Gastrocnemius medialis (tissue), 4 donors: Measurements from ENCODE around the gene MGAT5. TPM values are rescaled to one million over a fixed set of nuclear protein-coding genes. Genes with fewer than 3 reads are reported as not detected.

ENCODE experiments used
- ATAC-seq, 2 donors: fragments of 150-250 bp; one replicate each; pipeline ENCODE4 v1.9.1; 2016
- DNase-seq, 2 donors: peaks; one replicate each; pipeline ENCODE4 v3.0.0-alpha.2; 2019
- H3K27ac ChIP-seq, 4 donors: fragments of 200-600 bp; sonication (generic); 1 replicate in 1 of 4; 2 replicates in 3 of 4; pipeline ENCODE4 v1.5.1; 2016 to 2018; ENCODE audit warnings: mild to moderate bottlenecking in 2 of 4, moderate library complexity in 1 of 4
- H3K27me3 ChIP-seq, 3 donors: fragments of 200-600 bp; sonication (generic) in 2 of 3; 1 replicate in 1 of 3; 2 replicates in 2 of 3; pipeline versions ENCODE4 v1.5.1 to v1.6.0; 2016 to 2019; ENCODE audit warnings: mild to moderate bottlenecking in 1 of 3, moderate library complexity in 1 of 3
- H3K36me3 ChIP-seq, 2 donors: fragments of 200-600 bp; sonication (generic) in 1 of 2; one replicate each; pipeline ENCODE4 v1.5.1; 2017 to 2018
- H3K4me1 ChIP-seq, 2 donors: fragments of 200-600 bp; sonication (generic) in 1 of 2; one replicate each; pipeline ENCODE4 v1.5.1; 2016 to 2017; ENCODE audit warnings: mild to moderate bottlenecking in 2 of 2
- H3K4me3 ChIP-seq, 4 donors: fragments of 200-600 bp; sonication (generic) in 3 of 4; 1 replicate in 1 of 4; 2 replicates in 3 of 4; pipeline ENCODE4 v1.5.1; 2016 to 2019; ENCODE audit warnings: mild to moderate bottlenecking in 2 of 4
- H3K9me3 ChIP-seq, 3 donors: fragments of 200-600 bp; sonication (generic) in 2 of 3; 1 replicate in 1 of 3; 2 replicates in 2 of 3; pipeline ENCODE4 v1.5.1; 2016 to 2019
- CTCF ChIP-seq, 5 experiments: fragments of 450-650 bp in 3 of 5; fragments of 200-600 bp in 2 of 5; sonication (generic) in 2 of 5; IDR thresholded peaks in 4 of 5; conservative IDR thresholded peaks in 1 of 5; 1 replicate in 4 of 5; 2 replicates in 1 of 5; pipeline ENCODE4 v1.5.1; 2016 to 2019; ENCODE audit warnings: antibody characterized with exemption in 5 of 5, mild to moderate bottlenecking in 3 of 5, moderate library complexity in 3 of 5
- POLR2A ChIP-seq, 2 donors: fragments of 450-650 bp; IDR thresholded peaks; one replicate each; pipeline ENCODE4 v1.6.1; 2017; ENCODE audit warnings: antibody characterized with exemption in 2 of 2, mild to moderate bottlenecking in 2 of 2, moderate library complexity in 2 of 2
- in situ Hi-C, 4 donors: fragments of 200-750 bp; cut with MboI; loops; one replicate each; pipeline versions ENCODE4 v1.15.0 to v1.8.0; 2017; ENCODE audit warnings: low sequenced_read_pairs in 4 of 4
- intact Hi-C: fragments of 100-400 bp; cut with DNase I; formaldehyde crosslinking; loops from one replicate; pipeline ENCODE4 v1.15.1; 2023; ENCODE audit warnings: low total_unique reads
- total RNA-seq, 4 donors: library from RNA; depleted of rRNA; stranded (reverse); fragments of >200 nt; gene quantifications; one replicate each; pipeline versions ENCODE4 v1.1.0 to v1.2.3, GENCODE V29; 2016

Gene MGAT5
- total RNA-seq, 4 donors from 2014 or later = 3.0 to 4.9 (median 3.3) TPM

GRCh38 chr2:134465228-134466105 is 211.6 kb downstream of the MGAT5 start:
- Histone ChIP-seq H3K4me1 (no peaks in the 10 kb centered on the region), H3K4me3 (no peak overlapping the region), H3K27me3 (no peaks in the 10 kb centered on the region), H3K36me3 (no peaks in the 10 kb centered on the region), H3K9me3 (no peaks in the 10 kb centered on the region), H3K27ac (no peak overlapping the region)
- DNase-seq (no peak), ATAC-seq (no peak)
- in situ Hi-C loops = loop anchor here in 2 of 4 donors (25.0 kb wide), 1 partner anchor 422 kb away; no protein-coding TSS in a partner anchor
- intact Hi-C loops = no loop called here
- TF ChIP-seq CTCF (IDR thresholded peaks at IDR 0.05 in 4 of 5, conservative IDR thresholded peaks at IDR 0.05 in 1 of 5) = no peak
- no peak for TF ChIP-seq POLR2A (IDR thresholded peaks at IDR 0.05)

- intact Hi-C loops (no loop called here), in situ Hi-C loops (loop anchor here in 2 of 4 donors (25.0 kb wide), 1 partner anchor 421 kb away; no protein-coding TSS in a partner anchor)
- TF ChIP-seq POLR2A (IDR thresholded peaks at IDR 0.05) (no peak), CTCF (IDR thresholded peaks at IDR 0.05 in 4 of 5, conservative IDR thresholded peaks at IDR 0.05 in 1 of 5) (no peak)
- Histone ChIP-seq H3K36me3 (no peaks in the 10 kb centered on the region), H3K4me1 (no peaks in the 10 kb centered on the region), H3K27ac (no peak overlapping the region), H3K27me3 (no peaks in the 10 kb centered on the region), H3K9me3 (no peaks in the 10 kb centered on the region), H3K4me3 (no peak overlapping the region)
- ATAC-seq (no peak), DNase-seq (no peak)
Observed at GRCh38 chr2:134466141-134466540, 212.3 kb downstream of the MGAT5 start.

GRCh38 chr2:134468164-134468563 is 214.3 kb downstream of the MGAT5 start:
- in situ Hi-C loops (loop anchor here in 2 of 4 donors (25.0 kb wide), 1 partner anchor 419 kb away; no protein-coding TSS in a partner anchor), intact Hi-C loops (no loop called here)
- Histone ChIP-seq H3K4me3 (no peak overlapping the region), H3K27ac (no peak overlapping the region), H3K36me3 (no peaks in the 10 kb centered on the region), H3K27me3 (no peaks in the 10 kb centered on the region), H3K9me3 (no peaks in the 10 kb centered on the region), H3K4me1 (no peaks in the 10 kb centered on the region)
- no peak for ATAC-seq
- TF ChIP-seq CTCF (IDR thresholded peaks at IDR 0.05 in 4 of 5, conservative IDR thresholded peaks at IDR 0.05 in 1 of 5) (no peak), POLR2A (IDR thresholded peaks at IDR 0.05) (no peak)
- no peak for DNase-seq

DNA sequence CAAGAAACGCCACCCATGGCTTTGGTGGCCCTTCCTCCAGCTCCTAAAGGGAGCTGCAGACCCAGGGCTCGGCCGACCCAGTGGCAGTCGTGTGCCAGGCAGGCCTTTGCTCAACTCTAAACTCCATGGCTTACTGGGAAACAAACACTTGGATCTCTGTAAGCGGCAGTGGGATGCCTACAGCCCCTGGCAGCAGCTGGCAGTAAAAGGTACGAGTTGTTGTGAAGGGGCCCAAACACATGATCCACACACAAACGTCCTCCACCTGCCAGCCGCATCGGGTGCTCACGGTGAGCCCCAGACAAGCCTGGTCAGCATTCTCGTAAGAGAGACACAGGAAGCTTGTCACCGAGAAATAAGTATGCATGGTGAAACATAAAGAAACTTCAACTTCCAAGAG is 214.9 kb downstream of the MGAT5 start:
- intact Hi-C loops = no loop called here
- no peak overlapping the region for H3K27ac ChIP-seq
- H3K4me3 ChIP-seq = no peak overlapping the region
- in situ Hi-C loops = loop anchor here in 2 of 4 donors (25.0 kb wide), 1 partner anchor 419 kb away; no protein-coding TSS in a partner anchor
- H3K36me3 ChIP-seq = no peaks in the 10 kb centered on the region
- no peak for TF ChIP-seq POLR2A (IDR thresholded peaks at IDR 0.05)
- no peak for TF ChIP-seq CTCF (IDR thresholded peaks at IDR 0.05 in 4 of 5, conservative IDR thresholded peaks at IDR 0.05 in 1 of 5)
- DNase-seq (no peak), ATAC-seq (no peak)
- no peaks in the 10 kb centered on the region for H3K27me3 ChIP-seq
- H3K4me1 ChIP-seq = no peaks in the 10 kb centered on the region
- no peaks in the 10 kb centered on the region for H3K9me3 ChIP-seq
